NCI-H1105 (cell line): ENCODE data around the gene ANO1.

Source experiments
- DNase-seq: peaks from one replicate; lab custom pipeline; 2025; lab: John Stamatoyannopoulos, UW

Gene ANO1

DNA sequence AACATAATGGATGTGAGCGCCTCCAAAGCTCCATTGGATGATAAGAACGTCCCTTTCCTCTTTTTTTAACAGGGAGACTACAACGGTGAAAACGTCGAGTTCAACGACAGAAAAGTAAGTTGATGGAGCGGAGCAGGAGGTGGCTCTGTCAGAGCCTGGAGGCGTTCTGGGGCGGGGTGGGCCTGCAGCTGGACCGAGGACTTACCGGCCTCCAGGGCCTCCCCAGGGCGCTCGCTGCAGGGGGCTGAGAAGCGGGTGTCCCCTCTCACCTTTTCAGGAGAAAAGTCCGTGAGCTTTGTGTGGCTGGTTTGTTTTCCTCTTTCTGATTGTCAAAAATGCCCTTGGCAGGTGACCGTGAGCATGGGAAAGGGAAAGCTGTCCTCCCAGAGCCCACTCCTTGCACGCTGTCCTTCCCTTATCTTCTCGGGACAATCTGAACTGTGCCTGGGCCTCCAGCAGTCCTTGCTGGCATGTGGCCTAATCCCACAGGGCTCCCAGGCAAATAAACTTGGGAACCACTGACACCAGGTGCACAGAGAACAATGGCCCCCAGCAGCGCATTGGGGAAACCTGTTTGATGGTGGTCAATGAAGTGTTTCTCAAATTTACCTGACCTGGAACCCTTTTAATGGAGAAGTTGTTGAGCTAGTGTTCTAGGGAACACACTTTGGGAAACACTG is 38.4 kb downstream of the ANO1 start:
- DNase-seq: no peak

DNA sequence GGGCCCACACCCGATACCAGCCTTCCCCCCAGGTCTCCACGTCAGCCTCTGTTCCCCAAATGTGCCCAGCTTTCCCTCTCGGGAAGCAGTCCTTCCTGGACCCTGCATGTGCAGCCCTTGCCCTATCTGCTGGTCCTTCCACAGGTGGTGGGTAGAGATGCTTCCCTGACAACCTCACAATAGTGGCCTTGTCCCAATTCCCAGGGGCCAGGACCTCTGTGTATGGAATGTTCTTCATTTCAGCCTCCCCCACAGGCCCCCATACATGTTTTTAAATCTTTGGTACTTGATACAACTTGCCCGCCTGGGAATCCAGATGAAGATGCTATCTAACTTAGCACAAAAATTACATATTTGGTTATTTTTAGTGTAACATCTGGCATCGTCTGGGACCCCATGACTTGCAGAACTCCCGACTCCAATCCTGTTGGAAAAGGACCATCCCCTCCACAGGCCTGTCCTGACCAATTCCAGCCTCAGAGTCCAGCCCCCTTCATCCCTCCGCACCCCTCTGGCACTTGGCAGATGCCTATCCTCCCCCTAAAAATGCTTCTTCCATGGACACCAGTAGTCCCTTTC is 39.5 kb downstream of the ANO1 start:
- no peak for DNase-seq

DNA sequence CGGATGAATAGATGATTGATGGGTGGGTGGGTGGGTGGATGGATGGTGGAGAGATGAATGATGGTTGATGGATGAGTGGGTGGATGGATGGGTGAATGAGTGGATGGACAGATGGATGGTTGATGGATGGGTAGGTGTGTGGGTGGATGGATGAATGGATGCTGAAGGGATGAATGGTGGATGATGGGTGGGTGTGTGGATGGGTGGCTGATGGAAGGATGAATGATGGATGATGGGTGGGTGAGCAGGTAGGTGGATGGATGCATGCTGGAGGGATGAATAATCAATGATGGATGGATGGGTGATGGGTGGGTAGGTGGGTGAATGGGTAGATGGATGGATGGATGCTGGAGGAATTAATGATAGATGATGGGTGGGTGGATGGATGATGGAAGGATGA is 40.5 kb downstream of the ANO1 start:
- no peak for DNase-seq

DNA sequence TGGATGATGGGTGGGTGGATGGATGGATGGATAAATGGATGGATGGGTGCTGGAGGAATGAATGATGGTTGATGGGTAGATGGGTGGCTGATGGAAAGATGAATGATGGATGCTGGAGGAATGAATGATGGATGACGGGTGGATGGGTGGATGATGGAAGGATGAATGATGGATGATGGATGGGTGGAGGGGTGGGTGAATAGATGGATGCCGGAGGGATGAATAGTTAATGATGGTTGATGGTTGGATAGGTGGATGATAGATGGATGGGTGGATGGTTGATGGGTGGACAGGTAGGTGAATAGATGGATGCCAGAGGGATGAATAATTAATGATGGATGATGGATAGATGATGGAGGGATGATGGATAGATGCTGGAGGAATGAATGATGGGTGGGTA is 41.4 kb downstream of the ANO1 start:
- DNase-seq: no peak

DNA sequence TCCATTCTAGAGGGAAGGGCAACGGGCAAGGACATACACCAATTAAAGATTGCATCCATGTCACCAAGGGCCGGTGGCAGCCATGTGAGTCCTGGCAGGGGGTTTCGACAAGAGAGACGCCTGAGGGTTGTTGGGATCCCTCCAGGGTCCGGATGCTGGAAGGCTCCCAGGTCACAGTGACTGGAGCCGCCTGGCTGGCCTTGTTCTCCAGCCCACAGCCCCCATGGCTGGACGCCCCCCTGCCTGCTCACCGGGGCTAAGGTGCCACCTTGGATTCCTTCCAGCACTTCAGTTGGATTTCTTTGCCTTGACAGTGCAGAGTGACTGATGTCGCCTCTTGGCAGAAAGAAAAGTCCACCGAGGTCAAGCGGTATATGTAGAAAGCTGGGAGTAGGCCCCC is 42.6 kb downstream of the ANO1 start:
- no peak for DNase-seq

DNA sequence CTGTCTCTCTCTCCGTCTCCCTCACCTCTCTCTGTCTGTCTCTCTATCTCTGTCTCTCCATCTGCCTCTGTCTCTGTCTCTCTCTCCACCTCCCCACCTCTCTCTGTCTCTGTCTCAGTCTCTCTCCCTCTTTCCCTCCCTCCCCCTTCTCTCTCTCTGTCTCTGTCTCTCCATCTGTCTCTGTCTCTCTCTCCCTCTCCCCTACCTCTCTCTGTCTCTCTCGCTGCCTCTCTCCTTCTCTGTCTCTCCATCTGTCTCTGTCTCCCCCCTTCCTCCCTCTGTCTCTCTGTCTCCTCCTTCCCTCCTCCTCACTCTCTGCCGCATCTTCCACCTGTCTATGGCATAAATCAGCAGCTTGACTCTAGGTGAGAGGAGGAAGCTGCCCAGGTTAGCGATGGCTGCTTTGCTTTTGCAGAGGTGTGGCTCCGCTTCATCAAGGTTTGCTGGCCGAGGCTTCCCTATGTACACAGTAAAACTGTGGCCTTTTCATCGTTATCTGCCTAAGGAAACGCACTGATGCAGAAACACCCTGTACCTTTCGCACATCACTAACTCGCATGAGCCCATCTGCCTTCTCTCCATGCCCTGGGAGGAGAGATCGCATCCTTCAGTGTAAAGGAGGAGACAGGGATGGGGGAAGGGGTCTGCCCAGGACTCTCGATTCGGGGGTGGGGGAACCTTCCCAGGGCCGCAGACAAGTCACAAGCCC is 44.5 kb downstream of the ANO1 start:
- no peak for DNase-seq

- no peak for DNase-seq
These were observed 45.6 kb downstream of the ANO1 start for GRCh38 chr11:70123711-70124110.

GRCh38 chr11:70124321-70125000 is 46.3 kb downstream of the ANO1 start:
- DNase-seq: no peak

DNA sequence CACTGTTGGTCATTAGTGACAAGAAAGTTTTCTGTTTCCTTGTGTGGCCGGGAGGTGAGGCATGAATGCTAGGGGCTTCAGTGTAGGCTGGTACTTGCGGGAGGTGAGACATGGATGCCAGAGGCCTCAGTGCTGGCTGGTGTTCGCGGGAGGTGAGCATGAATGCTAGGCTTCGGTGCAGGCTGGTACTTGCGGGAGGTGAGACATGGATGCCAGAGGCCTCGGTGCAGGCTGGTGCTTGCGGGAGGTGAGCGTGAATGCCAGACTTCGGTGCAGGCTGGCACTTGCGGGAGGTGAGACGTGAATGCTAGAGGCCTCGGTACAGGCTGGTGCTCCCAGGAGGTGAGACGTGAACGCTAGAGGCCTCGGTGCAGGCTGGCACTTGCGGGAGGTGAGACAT is 48.4 kb downstream of the ANO1 start:
- DNase-seq: no peak

GRCh38 chr11:70127653-70128434 is 49.7 kb downstream of the ANO1 start:
- DNase-seq: no peak

DNA sequence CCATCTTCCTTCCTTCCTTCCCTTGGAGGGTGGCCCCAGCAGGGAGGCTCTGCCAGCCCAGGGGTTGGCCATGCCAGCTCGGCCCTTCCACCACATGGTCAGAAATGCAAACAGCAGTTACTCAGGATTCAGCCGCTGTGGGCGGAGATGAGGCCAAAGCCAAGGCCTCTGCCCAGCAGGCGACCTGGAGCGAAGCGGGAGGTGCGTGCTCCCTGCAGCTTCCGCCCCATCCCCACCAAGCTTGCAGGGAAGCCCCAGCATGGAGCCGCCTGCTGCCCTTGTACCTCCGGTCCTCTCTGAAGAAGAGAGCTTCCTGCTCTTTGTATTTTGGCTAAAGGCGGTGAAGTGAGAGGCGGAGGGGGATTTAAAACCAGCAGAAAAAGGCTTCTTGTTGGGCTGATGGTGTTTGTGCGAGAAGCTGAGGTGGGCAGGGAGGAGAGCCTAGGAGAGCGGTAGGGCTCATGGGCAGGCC is 50.4 kb downstream of the ANO1 start:
- no peak for DNase-seq

- no peak for DNase-seq
These were observed 51.0 kb downstream of the ANO1 start for GRCh38 chr11:70129051-70129592.

DNA sequence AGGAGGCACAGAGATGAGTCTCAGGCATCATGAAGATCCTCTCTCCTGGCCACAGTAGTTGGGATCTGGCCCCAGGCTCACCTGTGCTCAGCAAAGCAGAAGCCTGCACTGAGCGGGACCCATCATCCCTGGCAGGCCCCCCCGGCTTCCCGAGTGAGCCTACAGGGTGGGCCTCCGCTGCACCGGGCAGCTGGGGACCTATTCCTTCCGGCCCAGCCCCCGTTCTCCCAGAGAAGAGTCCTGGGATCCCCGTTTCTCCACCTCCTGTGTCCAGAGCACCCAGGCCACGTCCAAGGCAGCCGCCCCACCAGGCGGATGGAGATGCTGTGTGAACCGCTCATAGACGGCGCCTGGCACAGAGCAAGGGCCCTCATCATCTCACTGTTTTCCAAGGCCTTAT is 52.5 kb downstream of the ANO1 start:
- no peak for DNase-seq

DNA sequence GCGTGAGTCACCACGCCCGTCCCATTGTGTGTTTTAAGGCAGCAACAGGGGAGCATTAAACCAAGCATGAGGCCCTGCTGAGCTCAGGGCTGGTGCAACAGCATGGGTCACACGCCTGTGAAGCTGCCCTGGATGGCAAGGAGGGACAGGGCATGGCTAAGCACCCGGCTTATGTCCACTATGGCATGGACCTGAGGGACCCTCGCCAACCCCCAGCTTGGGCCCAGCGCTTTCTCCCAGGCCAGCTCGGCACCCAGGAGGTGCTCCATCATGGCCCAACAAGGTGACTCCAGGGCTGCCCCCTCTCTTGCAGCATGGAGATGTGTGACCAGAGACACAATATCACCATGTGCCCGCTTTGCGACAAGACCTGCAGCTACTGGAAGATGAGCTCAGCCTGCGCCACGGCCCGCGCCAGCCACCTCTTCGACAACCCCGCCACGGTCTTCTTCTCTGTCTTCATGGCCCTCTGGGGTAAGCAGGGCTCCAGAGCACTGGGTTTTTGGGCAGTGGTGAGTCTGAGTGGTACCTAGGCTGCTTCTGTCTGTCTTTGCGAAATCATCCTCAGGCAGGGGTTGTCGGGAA is 53.6 kb downstream of the ANO1 start:
- DNase-seq: no peak

DNA sequence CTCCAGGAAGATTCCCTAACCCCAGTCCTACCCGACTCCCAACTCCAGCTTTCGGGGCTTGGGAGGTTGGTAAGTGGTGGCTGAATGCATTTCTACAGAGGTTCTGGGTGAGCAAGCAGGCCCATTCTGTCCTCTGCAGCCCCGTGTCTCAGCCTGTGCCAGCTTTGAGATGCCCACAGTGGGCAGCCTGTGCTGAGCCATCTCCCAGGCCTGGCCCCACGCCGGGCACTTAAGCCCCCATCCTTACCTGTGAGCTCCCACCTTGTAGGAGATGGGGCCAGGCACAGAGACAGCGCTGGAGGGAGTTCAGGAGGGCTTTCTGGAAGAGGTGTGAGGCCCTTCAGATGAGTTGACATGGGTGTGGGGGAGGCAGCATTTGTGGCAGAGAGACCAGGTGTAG is 54.5 kb downstream of the ANO1 start:
- no peak for DNase-seq

GRCh38 chr11:70133771-70134335 is 55.7 kb downstream of the ANO1 start:
- no peak for DNase-seq

GRCh38 chr11:70134490-70134889 is 56.4 kb downstream of the ANO1 start:
- DNase-seq: no peak

- no peak for DNase-seq
These were observed 57.0 kb downstream of the ANO1 start for GRCh38 chr11:70135142-70135541.

- DNase-seq: no peak
These were observed 57.5 kb downstream of the ANO1 start for GRCh38 chr11:70135625-70136059.

DNA sequence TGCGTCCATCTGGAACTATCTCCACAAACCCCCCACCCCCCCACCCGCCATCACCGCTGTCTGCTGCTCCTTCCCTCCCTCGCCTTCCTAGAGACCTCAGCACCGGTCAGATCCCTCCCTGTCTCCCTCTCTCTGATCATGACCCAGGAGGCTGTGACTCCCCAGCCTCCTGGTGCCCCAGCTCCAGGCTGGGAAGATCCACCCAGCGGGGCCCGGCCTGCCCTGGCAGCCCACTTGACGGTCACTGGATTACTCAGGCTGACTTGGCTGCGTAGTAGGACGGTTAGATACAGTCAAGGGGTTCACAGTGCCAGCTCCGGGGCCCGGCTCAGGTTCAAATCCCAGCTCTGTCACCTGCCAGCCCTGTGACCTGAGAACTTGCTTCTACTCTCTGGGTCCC is 59.3 kb downstream of the ANO1 start:
- DNase-seq: no peak

- no peak for DNase-seq
These were observed 60.3 kb downstream of the ANO1 start for GRCh38 chr11:70138403-70138802.
